H1 (cell line): ENCODE measurements around the gene MRPL43.

Experiments
- CHD2 ChIP-seq: IDR thresholded peaks from 2 replicates; pipeline ENCODE4 v1.6.1; 2012; ENCODE audit warnings: low read length, improper control_type of control experiment
- CTCF ChIP-seq, 3 experiments: IDR thresholded peaks; 1 replicate in 2 of 3; 2 replicates in 1 of 3; pipeline versions ENCODE4 v1.5.1 to v1.6.1; 2011; ENCODE audit warnings: low read length in 3 of 3, mild to moderate bottlenecking in 3 of 3, inconsistent platforms in 2 of 3, low read depth in 1 of 3, moderate library complexity in 1 of 3; ENCODE audit not compliant: insufficient read depth in 1 of 3; ENCODE audit errors: control extremely low read depth in 1 of 3

DNA sequence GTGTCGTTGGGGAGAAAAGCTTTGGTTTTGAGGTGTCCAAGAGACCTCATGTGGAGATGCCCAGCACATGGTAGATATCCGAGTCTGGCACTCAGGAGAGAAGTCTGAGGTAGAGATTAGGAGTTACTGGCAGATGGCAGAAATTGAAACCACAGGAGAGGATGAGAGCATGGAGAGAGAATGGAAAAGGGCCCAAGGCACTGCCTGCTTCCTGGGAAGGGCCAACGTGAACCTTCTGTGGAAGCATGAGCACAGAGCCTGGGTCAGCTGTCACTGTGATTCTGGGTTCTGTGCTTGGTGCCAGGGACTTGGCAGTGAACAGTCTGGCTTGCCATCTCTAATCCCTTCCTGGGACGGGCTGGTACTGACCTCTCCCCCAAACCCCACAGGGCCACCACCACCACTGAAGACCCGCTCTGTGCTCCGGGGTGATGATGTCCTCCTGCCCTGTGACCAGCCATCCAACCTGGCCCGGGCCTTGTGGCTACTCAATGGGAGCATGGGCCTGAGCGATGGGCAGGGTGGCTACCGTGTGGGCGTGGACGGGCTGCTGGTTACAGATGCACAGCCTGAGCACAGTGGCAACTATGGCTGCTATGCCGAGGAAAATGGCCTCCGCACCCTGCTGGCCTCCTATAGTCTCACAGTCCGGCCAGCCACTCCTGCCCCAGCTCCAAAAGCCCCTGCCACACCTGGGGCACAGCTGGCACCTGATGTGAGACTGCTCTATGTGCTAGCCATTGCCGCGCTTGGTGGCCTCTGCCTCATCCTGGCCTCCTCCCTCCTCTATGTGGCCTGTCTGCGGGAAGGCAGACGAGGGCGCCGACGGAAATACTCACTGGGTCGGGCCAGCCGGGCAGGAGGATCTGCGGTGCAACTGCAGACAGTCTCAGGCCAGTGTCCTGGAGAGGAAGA lies 4.1 kb downstream of the MRPL43 start:
- TF ChIP-seq CHD2, result no peak
- no peak for TF ChIP-seq CTCF (IDR thresholded peaks at IDR 0.05; ENCODE audit: control extremely low read depth in 1 of 3, insufficient read depth in 1 of 3, low read depth in 1 of 3, low read length in 3 of 3)
